Right cardiac atrium (tissue), 5 donors: ENCODE results near the gene CCR2. TPM values are rescaled to one million over a fixed set of nuclear protein-coding genes. Genes with fewer than 3 reads are reported as not detected.
"Not testable (repeated sequence)": the region's sequence is repeated elsewhere in the genome, so short reads cannot be mapped to it uniquely, and the experiment has no call there.

ENCODE experiments used
- ATAC-seq, 2 donors: fragments of 200-7000 bp; cut with Tn5 transposase; one replicate each; pipeline versions ENCODE4 v1.8.0 to v1.9.1; 2020; ENCODE audit warnings: moderate library complexity in 2 of 2, mild to moderate bottlenecking in 1 of 2
- DNase-seq, 3 donors: peaks; one replicate each; pipeline ENCODE4 v3.0.0-alpha.2; 2020
- H3K27ac ChIP-seq: one replicate; pipeline ENCODE4 v1.5.1; 2013; ENCODE audit warnings: mild to moderate bottlenecking, low read length, control low read depth, moderate library complexity
- H3K27me3 ChIP-seq: one replicate; pipeline ENCODE4 v1.6.1; 2013; ENCODE audit not compliant: control insufficient read depth, insufficient read depth
- H3K4me1 ChIP-seq: one replicate; pipeline ENCODE4 v1.6.1; 2013; ENCODE audit warnings: low read length; ENCODE audit not compliant: control insufficient read depth, insufficient read depth
- H3K4me3 ChIP-seq: one replicate; pipeline ENCODE4 v1.5.1; 2013; ENCODE audit warnings: low read length, control low read depth
- H3K9me3 ChIP-seq: one replicate; pipeline ENCODE4 v1.6.1; 2013; ENCODE audit warnings: low read length; ENCODE audit not compliant: control insufficient read depth
- WGBS: extraction: QIAGEN DNeasy Blood & Tissue Kit; methylation state at CpG from one replicate; pipeline ENCODE4 v1.1.7; 2013; 5-methylcytosine and 5-hydroxymethylcytosine counted together
- intact Hi-C, 4 donors: fragments of 100-400 bp; cut with DNase I; formaldehyde crosslinking; loops; one replicate each; pipeline versions ENCODE4 v1.11.0 to v1.14.0; 2022 to 2023
- long read RNA-seq, 4 donors: library from polyadenylated mRNA; unstranded; transcript quantifications; one replicate each; pipeline ENCODE4 v2.0.0, GENCODE V29; 2020 to 2021
- polyA plus RNA-seq: library from polyadenylated mRNA; stranded (reverse); fragments of 200-250 nt; gene quantifications from one replicate; pipeline ENCODE4 v1.2.3, GENCODE V29; 2013
- total RNA-seq, 4 donors: library from RNA; stranded (reverse); fragmentation: NEBNext Ultra II Directional; extraction: Animal tissue kit (Norgen Biotek cat#: 25700); gene quantifications; one replicate each; pipeline ENCODE4 v1.2.1, GENCODE V29; 2021
- donor health status: healthy with polysubstance abuse.
- donor health status: DM: no; HTN: yes; CAD: no.
- donor health status: DM: no; HTN: no; CAD: no.
- donor health status: DM: no; HTN: yes; CAD: no; lungs with severe emphysema.
- donor health status: DM: yes; HTN: yes; CAD: no.

Gene CCR2
- total RNA-seq (1 to 10 TPM in 3 of 4 donors, under 1 TPM in 1; 0.42 to 2.5 (median 1.7) TPM), polyA plus RNA-seq (0.43 TPM)
- long read RNA-seq, donor 1 = 0 reads
- long read RNA-seq, donor 2 = 0 reads
- long read RNA-seq, donor 3 = 0 reads
- long read RNA-seq, donor 4, partial matches to known transcripts = 1 of 1 reads
- long read RNA-seq, donor 4, other reads (novel, unspliced or antisense) = 0 of 1 reads

DNA sequence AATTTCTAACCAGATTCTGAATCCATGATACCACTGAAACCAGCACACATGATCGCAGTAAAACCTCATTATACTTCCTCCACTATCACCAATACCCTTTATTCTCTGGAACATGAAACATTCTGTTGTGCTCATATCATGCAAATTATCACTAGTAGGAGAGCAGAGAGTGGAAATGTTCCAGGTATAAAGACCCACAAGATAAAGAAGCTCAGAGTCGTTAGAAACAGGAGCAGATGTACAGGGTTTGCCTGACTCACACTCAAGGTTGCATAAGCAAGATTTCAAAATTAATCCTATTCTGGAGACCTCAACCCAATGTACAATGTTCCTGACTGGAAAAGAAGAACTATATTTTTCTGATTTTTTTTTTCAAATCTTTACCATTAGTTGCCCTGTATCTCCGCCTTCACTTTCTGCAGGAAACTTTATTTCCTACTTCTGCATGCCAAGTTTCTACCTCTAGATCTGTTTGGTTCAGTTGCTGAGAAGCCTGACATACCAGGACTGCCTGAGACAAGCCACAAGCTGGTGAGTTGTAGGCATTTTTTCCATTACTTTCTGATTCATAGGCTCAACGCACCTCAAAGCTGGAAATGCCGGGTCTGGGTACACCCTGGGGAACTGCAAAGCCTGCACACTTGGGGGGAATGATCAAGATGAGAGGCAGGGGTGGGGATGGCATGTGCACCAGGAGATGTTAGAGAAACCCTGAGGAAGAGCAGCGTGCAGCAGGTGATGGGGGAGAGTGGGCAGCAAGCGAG is at the start of gene CCR2:
Gene CCR2, plus strand, starts transcription at position 465 of the 764 bp plus-strand sequence. CDS start 3,417 bp downstream, outside the sequence.
- H3K4me3 ChIP-seq = no peak within 1 kb of the TSS
- H3K27ac ChIP-seq = no peak within 1 kb of the TSS
- no peaks in the 10 kb centered on the region for H3K4me1 ChIP-seq
- DNase-seq (no peak), ATAC-seq (no peak)
- H3K9me3 ChIP-seq = no peaks in the 10 kb centered on the region
- H3K27me3 ChIP-seq = peaks cover 4% of the 10 kb centered on the region
- 62% methylated on average over 7 of the region's 7 CpGs for WGBS
- intact Hi-C loops = no loop called here

DNA sequence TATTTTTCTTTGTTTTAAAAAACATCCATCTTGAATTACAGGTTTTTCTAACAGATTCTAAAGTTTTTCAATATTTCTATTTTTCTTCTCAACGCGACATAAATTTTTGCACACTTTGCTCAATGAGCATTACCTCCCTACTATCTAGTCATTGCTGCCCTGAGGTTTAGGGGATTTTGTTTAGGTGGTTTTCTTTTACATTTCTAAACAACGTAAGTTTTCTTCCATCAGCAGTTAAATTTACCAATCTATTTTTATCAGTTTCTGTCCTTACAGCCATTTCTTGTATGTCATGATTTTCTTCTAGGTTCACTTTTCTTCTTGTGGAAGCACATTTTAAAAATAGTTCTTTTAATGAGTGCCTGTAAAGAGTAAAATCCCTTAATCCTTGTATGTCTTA is 49.2 kb upstream of the CCR2 start:
- 88% methylated on average over 3 of the region's 3 CpGs for WGBS
- intact Hi-C loops = no loop called here
- H3K27ac ChIP-seq = no peak overlapping the region
- ATAC-seq (no peak), DNase-seq (no peak)
- no peaks in the 10 kb centered on the region for H3K27me3 ChIP-seq
- no peaks in the 10 kb centered on the region for H3K9me3 ChIP-seq
- H3K4me3 ChIP-seq = no peak overlapping the region
- no peaks in the 10 kb centered on the region for H3K4me1 ChIP-seq

DNA sequence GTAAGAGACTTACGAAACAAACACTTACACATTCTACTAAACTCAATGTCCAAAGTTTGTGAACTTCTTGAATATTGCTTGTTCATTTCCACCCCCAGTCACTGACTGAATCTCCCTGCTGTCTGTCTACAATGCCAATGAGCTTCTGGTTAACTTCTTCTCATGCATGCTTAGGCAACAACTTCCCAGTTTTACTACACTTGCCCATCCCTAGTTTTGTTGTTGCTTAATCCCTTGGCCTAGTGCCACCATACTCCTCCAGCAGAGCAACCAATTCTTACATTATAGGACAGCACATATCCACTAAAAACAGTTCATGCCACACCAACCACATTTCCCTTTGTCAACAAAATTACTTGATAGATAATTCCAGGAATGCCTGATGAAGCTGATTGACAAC is 40.9 kb upstream of the CCR2 start:
- Histone ChIP-seq H3K4me1 (no peaks in the 10 kb centered on the region), H3K9me3 (no peaks in the 10 kb centered on the region), H3K27ac (no peak overlapping the region), H3K4me3 (no peak overlapping the region), H3K27me3 (no peaks in the 10 kb centered on the region)
- no peak for DNase-seq
- 82% methylated on average over 1 of the region's 1 CpG for WGBS
- peak; percentile 29 to 65 for ATAC-seq
- intact Hi-C loops = no loop called here

DNA sequence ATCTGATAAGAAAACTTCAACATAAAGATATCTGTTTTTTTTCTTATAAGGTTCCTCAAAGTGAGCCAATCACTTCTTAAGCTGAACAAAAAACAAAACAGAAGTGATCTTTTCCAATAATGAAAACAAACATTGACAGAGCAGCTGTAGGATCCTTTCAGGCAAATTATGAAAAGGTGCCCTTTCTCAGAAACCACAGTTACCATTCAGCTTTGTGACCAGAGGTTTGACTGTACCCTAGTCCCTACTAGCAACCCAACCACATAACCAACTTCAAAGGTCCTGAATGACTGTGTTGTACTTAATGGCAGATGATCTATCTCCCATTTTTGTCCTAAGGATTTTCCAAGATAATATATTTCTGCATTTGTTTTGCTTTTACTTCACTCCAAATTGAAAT is 39.4 kb upstream of the CCR2 start:
- H3K4me3 ChIP-seq = no peak overlapping the region
- no peaks in the 10 kb centered on the region for H3K27me3 ChIP-seq
- ATAC-seq (no peak), DNase-seq (no peak)
- no peak overlapping the region for H3K27ac ChIP-seq
- no peaks in the 10 kb centered on the region for H3K4me1 ChIP-seq
- no peaks in the 10 kb centered on the region for H3K9me3 ChIP-seq
- intact Hi-C loops = no loop called here

DNA sequence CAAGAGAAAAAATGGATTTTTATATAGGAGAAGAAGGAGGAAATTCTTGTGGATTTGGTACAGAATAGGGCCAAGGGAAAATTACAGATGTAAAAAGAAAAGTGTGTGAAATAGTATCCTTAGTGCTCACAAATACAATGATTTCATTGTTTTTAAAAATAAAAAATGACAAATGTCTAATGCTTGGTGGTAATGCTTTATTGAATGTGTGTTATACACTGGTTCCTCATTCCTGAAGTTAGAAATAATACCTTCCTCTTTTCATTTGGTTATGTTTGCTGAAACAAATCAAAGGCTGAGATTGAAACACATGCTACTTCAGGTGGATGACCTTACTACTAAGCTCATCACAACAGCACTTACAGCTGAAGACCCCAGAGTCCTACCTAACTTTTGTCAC is 37.7 kb upstream of the CCR2 start:
- Histone ChIP-seq H3K27me3 (peaks cover 3% of the 10 kb centered on the region), H3K4me1 (no peaks in the 10 kb centered on the region), H3K9me3 (no peaks in the 10 kb centered on the region), H3K27ac (no peak overlapping the region), H3K4me3 (no peak overlapping the region)
- intact Hi-C loops = no loop called here
- ATAC-seq (no peak), DNase-seq (no peak)

DNA sequence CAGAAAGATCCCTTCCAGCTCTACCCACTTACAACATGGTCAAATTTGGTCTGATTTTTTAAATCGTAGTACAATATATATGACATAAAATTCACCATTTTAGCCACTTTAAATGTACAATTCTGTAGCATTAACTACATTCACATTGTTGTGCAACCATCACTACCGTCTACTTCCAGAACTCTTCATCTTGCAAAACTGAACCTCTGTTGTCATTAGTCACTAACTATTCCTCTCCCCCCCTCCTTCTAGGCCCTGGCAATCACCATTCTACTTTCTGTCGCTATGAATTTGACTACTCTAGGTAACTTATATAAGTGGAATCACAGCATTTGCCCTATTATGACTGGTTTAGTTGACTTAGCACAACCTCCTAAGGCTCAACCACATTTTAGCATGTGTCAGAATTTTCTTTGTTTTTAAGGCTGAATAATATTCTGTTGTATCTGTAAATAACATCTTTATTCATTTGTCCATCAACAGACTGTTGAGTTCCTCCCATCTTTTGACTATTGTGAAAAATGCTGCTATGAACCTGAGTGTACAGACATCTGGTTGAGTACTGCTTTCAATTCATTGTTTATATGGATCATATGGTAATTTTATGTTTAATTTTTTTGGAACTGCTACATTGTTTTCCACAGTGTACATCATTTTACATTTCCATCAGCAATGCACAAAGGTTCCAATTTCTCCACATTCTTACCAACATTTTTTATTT is 35.5 kb upstream of the CCR2 start:
- H3K4me3 ChIP-seq = no peak overlapping the region
- ATAC-seq (no peak), DNase-seq (no peak)
- H3K27ac ChIP-seq = no peak overlapping the region
- no peaks in the 10 kb centered on the region for H3K4me1 ChIP-seq
- WGBS = 78% methylated on average over 3 of the region's 3 CpGs
- no peaks in the 10 kb centered on the region for H3K9me3 ChIP-seq
- intact Hi-C loops = no loop called here
- peaks cover 5% of the 10 kb centered on the region for H3K27me3 ChIP-seq

DNA sequence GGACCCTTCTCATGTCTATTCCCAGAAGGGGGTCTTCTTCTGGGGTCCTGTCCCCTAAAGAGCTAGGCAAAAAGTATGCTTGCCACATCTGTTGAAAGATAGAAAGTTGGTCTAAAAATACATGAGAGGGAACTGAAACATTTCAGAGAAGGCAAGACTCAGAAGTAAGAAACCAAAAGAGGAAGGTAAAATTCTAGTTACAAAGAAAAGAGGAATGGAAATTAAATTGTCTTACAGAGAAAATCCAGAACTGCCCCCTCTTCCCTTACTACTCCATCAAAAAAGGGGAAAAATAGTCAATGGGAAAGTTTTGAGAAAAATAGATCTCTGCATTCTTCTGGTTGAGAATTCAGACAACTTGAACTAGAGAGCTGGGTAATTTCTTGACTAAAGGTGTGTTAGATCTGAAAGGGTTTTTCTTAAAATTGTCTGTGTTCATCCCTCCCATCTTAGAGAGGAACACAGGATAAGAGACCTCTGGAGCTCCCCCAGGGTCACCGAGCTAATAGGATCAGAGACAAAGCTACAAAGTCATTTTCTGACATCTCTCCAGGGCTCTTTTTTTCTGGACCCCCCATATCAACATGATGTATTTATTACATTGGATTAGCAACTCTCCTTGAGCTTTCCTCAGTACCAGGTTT is 32.3 kb upstream of the CCR2 start:
- Histone ChIP-seq H3K27me3 (peaks cover 5% of the 10 kb centered on the region), H3K27ac (no peak overlapping the region), H3K4me3 (no peak overlapping the region), H3K4me1 (no peaks in the 10 kb centered on the region), H3K9me3 (no peaks in the 10 kb centered on the region)
- no peak for DNase-seq
- no peak for ATAC-seq
- WGBS = 62% methylated on average over 1 of the region's 1 CpG
- intact Hi-C loops = no loop called here

DNA sequence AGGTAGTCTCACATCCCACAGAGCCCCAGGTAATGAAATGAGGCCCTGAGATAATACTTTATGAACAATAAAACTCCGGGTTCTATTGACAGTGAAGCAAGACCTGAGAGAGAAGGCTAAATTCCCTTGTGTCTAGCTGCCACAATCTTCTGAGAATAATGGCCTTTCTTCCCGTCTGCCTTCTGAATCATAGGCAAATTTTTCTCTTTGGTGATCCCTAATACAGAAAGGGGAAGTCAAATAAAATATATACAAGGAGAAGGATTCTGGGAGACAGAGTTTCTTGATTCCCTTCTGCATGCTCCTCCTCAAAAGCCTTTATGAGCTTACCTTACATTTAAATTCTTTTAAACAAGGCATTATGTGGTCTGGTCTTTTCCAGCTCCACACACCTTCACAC is 29.9 kb upstream of the CCR2 start:
- DNase-seq = no peak
- Histone ChIP-seq H3K4me3 (no peak overlapping the region), H3K4me1 (no peaks in the 10 kb centered on the region), H3K27ac (no peak overlapping the region), H3K27me3 (peaks cover 5% of the 10 kb centered on the region), H3K9me3 (no peaks in the 10 kb centered on the region)
- WGBS = 73% methylated on average over 2 of the region's 2 CpGs
- intact Hi-C loops = no loop called here
- ATAC-seq = no peak

DNA sequence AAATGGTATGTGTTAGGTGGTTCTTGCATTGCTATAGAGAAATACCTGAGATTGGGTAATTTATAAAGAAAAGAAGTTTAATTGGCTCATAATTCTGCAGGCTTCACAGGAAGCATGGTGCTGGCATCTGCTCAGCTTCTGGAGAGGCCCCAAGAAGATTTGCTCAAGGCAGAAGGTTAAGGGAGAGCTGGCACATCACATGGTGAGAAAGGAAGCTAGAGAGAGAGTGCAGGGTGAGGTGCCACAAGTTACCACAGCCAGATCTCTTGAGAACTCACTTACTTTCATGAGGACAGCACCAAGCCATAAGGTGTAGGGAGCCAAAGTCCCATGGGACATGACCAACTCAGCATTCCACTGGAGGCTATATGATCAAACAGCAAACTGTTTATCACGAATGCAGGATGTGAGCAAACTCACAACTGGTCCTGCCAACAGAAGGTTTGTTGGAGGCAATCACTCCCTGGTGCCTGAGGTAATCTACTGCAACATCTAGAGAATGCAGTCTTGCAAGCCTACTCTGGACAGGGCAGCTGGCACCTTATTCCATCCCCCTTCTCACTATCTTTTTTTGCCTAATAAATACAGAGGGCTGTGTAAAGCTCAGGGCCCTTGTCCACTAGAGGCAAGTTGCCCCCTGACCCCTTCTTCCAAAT is 28.1 kb upstream of the CCR2 start:
- Histone ChIP-seq H3K27me3 (peaks cover 2% of the 10 kb centered on the region), H3K9me3 (no peaks in the 10 kb centered on the region), H3K27ac (no peak overlapping the region), H3K4me3 (no peak overlapping the region), H3K4me1 (no peaks in the 10 kb centered on the region)
- intact Hi-C loops = no loop called here
- no peak for ATAC-seq
- DNase-seq = no peak
- WGBS = 73% methylated on average over 1 of the region's 1 CpG

DNA sequence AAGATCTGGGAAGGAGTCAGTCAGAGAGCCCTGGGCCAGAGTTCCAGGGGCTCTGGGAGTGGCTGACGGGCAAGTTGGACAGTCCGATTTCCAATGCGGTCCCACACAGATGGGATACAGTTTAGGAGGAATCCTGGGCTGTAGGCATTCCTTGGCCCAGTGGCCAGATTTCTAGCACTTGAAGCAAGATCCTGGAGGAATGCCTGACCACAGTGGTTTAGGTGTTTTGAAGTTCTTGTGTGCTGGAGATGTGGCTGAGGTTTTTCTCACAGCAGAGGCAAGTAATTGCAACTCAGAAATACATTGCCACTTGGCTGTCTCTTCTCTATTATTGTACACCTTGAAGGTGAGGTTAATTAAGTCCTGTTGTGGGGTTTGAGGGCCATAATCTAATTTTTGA is 23.2 kb upstream of the CCR2 start:
- ATAC-seq, H3K4me1 ChIP-seq, DNase-seq, H3K27me3 ChIP-seq, H3K9me3 ChIP-seq, H3K4me3 ChIP-seq, H3K27ac ChIP-seq, intact Hi-C loops: not testable (repeated sequence)
- WGBS = 92% methylated on average over 3 of the region's 3 CpGs
